DMS 273 (cell line): Measurements from ENCODE around the gene SPATA13.
"Not testable (repeated sequence)": the region's sequence is repeated elsewhere in the genome, so short reads cannot be mapped to it uniquely, and the experiment has no call there.

Source experiments
- DNase-seq: peaks from one replicate; lab custom pipeline; 2025; ENCODE audit not compliant: unreplicated experiment; lab: John Stamatoyannopoulos, UW

SPATA13 gene

DNA sequence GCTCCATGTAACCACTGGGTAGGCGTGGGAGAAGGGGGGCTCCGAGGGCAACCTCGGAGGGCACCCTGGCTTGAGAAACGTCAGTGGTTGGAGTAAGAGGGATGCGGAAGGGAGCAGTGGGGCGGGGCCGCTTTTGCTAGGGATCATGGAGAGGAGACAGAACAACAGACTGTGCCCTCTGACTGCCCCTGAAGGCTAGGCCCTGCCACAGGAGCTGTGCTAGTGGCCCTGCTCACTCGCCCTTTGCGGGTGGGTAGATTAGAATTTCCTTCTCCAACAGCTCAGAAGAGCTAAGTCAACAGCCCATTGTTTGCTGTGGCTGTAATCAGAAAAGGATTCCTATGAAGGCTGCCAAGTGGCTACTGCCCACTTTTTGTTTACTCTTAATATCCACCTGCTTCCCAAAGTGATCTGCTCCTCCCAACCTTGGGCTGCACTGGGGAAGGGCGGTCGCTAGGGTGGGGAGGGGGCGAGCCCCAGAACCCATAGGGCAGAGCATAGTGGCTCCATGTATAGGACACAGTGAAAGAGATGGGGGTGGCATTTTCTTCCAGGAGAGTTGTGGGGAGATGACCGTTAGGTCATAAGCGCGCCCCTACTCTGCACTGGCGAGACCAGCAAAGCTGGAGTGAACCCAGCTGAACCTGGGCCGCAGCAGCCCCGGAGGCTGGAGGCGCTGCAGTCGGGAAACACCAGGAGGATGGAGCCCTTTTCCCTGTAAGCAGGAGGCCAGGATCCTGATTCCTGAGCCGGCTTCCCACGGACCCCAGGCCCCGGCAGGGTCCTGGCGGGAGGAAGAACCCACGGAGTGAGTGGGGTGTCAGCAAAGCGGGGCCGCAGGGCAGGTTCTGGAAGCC is 146.9 kb downstream of the SPATA13 start:
- DNase-seq = no peak

DNA sequence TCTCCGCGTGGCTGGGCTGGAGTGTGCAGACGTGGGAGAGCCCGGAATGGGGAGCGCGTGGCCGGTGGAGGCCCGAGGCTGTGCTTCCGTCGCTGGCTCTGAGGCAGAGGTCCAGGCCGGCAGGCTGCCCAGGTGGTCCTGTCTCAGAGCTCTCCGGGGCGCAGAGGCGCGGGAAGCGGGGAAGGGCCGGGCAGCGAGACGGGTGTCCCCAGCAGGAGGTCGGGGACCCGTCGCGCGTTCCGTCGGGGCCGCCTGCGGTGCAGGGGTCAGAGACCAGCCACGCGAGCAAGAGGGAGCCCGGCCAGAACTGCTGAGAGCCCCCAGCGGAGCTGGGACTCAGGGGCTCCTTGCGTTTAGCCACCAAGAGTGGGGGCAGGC is 147.5 kb downstream of the SPATA13 start:
- DNase-seq = no peak

- no peak for DNase-seq
Measured at GRCh38 chr13:24308488-24309020, 148.0 kb downstream of the SPATA13 start.

GRCh38 chr13:24309300-24309699 is 148.8 kb downstream of the SPATA13 start, which contains the start of gene C1QTNF9:
TSS of gene C1QTNF9 (plus strand) at chr13:24309580. CDS start at chr13:24316004, 6,424 bp downstream.
- not testable (repeated sequence) for DNase-seq

DNA sequence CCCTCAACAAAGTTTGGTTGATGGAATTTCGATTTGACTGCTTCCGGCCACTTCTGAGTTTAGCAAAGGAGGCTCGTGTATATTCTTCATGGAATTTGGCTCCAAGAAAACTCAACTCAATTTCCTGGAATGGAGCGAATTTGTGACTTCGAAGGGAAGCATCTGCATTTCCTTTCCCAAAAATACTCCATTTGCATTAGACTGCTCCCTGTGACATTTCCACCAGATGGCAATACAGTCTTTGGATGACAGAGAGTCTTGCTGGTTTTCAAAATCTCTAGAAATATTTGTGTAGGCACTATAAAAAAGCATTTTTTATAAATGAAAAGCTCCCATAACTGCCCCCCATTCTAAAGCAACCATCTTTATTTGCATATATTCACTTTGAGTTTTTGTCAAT is 152.9 kb downstream of the SPATA13 start:
- peak; percentile 15 for DNase-seq

GRCh38 chr13:24317835-24318234 is 157.3 kb downstream of the SPATA13 start:
- not testable (repeated sequence) for DNase-seq

GRCh38 chr13:24318878-24319277 is 158.4 kb downstream of the SPATA13 start:
- DNase-seq = not testable (repeated sequence)

DNA sequence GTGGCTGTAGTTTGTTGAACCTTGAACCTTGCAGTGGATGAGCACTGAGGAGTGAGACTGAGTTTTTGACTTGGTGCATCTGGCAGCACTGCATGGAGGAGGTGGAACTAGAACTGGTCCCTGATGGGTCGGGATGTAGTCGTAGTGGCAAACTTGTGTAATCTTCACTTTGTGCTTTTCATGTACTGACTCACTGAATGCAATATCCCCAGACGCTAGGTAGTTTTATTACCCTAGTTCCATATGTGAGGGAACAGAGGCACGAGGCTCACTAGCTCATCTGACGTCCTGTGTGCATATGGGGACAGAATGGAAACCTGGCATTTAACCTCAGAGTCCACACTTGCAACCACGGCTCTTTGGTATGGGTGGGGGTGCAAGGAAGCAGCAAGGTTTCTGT is 159.1 kb downstream of the SPATA13 start:
- DNase-seq = not testable (repeated sequence)

DNA sequence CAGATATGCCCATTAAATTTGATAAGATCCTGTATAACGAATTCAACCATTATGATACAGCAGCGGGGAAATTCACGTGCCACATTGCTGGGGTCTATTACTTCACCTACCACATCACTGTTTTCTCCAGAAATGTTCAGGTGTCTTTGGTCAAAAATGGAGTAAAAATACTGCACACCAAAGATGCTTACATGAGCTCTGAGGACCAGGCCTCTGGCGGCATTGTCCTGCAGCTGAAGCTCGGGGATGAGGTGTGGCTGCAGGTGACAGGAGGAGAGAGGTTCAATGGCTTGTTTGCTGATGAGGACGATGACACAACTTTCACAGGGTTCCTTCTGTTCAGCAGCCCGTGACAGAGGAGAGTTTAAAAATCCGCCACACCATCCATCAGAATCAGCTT is 160.9 kb downstream of the SPATA13 start:
- DNase-seq = not testable (repeated sequence)

DNA sequence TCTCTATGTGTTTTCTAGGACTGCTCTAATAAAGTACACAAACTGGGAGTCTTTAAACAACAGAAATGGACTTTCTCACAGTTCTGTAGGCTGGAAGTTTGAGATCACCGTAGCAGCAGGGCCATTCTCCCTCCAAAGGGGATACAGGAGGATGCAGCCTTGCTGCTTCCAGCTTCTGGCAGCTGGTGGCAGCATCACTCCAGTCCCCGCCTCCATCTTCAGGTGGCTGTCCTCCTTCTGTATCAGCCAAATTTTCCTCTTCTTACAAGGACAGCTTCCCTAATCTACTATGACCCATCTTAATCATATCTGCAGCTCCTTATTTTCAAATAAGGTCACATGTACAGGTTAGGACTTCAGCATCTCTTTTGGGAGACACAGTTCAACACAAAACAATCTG is 161.9 kb downstream of the SPATA13 start:
- not testable (repeated sequence) for DNase-seq

GRCh38 chr13:24323036-24323738 is 162.7 kb downstream of the SPATA13 start:
- no peak for DNase-seq

GRCh38 chr13:24323739-24324075 is 163.2 kb downstream of the SPATA13 start:
- DNase-seq = no peak

DNA sequence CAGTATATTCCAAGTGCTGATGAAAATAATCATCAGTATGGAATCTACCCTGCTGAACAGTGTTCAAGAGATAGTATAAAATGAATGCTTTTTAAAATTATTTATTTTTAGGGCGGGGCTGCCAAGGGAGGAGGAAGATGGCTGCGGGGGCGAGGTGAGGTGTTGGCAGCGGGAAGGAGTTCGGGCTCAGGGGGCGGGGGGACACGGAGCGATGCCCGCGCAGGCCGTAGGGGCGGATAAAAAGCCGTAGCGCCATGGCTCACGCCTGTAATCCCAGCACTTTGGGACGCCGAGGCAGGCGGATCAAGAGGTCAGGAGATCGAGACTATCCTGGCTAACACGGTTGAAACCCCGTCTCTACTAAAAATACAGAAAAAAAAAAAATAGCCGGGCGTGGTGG is 167.1 kb downstream of the SPATA13 start:
- not testable (repeated sequence) for DNase-seq

- DNase-seq = no peak
Measured at GRCh38 chr13:24328145-24328544, 167.6 kb downstream of the SPATA13 start.

DNA sequence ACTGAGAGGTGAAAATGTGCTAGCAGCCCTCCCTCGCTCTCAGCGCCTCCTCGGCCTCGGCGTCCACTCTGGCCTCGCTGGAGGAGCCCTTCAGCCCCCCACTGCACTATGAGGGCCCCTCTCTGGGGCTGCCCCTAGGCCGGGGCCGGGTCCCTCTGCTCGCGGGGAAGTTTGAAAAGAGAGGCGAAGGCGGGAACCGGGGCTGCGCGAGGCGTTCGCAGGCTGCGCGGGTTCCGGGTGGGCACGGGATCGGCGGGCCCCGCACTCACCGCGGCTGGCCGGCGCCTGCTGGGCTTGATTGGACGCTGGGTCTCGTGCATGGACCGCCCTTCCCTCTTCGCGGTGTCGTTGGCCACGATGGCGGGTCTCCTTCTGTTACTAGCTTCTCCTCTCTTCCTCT is 178.2 kb downstream of the SPATA13 start:
- DNase-seq = no peak

DNA sequence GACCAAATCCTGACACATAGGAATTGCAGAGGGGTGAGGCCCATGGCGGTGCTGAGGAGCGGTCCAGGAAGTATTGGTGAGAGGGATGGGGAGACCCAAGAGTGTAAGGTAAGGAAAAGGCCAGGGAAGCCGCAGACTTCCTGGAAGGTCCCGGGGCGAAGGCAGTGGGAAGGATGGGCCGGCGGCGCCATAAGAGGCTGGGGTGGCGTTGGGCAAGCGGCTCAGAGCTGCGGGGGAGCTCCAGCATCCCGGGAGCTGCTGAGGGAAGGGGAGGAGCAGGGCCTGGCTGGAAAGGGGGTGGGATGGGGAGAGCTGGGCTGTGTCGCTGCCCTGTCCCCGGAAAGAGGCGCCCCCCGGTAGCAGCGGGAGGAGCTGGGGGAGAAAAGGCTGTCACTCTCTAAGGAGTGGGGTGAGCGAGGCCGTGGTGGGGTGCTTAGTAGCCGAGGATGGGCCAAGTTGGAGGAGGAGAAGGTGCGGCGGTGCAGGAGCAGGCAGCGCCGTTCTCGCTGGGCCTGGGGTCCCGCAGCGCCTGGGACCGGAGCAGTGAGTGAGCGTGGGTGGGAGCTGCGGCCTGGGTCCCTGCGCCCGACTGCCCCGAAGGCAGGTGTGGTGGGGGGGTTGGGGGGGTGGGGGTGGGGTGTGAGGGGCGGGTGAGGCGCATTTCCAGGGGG is 179.6 kb downstream of the SPATA13 start:
- no peak for DNase-seq

GRCh38 chr13:24340608-24340955 is 180.1 kb downstream of the SPATA13 start:
- DNase-seq = no peak

- DNase-seq = no peak
Measured at GRCh38 chr13:24341439-24341838, 180.9 kb downstream of the SPATA13 start.

DNA sequence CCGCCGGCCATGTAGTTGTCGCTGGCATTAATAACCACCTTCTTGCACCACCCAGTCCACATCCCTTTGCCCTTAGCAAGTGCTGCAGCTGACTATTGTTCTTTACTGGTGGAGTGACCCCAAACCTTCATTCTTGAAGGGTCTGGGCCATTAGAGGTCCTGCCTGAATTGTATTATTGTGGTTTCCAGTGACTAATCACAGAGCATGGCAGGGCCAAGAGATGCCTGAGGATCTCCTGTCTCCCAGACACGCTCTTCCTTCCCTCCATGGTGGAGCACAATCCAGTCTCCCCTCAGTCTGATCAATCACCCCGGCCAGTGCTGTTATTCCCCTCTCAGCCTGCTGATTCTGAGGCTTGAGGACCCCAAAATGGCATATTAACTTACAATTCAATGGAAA is 187.9 kb downstream of the SPATA13 start:
- DNase-seq = no peak

GRCh38 chr13:24348797-24349515 is 188.4 kb downstream of the SPATA13 start:
- DNase-seq = no peak
